ENCODE results near the gene SSBP3. TPM values are rescaled to one million over a fixed set of nuclear protein-coding genes. Genes with fewer than 3 reads are reported as not detected.
A peak's percentile ranks its signal among the peaks of the same experiment; 100 is the strongest.

Gene SSBP3
- total RNA-seq, 1 donor = 14.5 TPM

GRCh38 chr1:54387419-54387818, 18.8 kb downstream of the SSBP3 start:
- no peak overlapping the region for H3K4me2 ChIP-seq (ENCODE audit: insufficient read depth, low read length)
- no peak for TF ChIP-seq CTCF (IDR thresholded peaks at IDR 0.05; ENCODE audit: extremely low read depth, low read depth, low read length)
- H3K4me1 ChIP-seq (ENCODE audit: insufficient read depth, low read length) = peaks cover 8% of the 10 kb centered on the region
- H2AFZ ChIP-seq (ENCODE audit: low read length) = no peak overlapping the region
- peaks cover 21% of the 10 kb centered on the region for H3K79me2 ChIP-seq (ENCODE audit: insufficient read depth, low read length)
- H4K20me1 ChIP-seq (ENCODE audit: insufficient read depth, low read length) = peaks cover 16% of the 10 kb centered on the region
- no peak for DNase-seq (ENCODE audit: insufficient read length, low spot score, missing footprints)
- peaks cover 10% of the 10 kb centered on the region for H3K36me3 ChIP-seq (ENCODE audit: insufficient read depth, low read length)
- no peaks in the 10 kb centered on the region for H3K9me3 ChIP-seq (ENCODE audit: low read depth, low read length)
- H3K27ac ChIP-seq (ENCODE audit: low read depth, low read length) = no peak overlapping the region
- no peak overlapping the region for H3K4me3 ChIP-seq (ENCODE audit: insufficient read depth, low read length)
- no peaks in the 10 kb centered on the region for H3K27me3 ChIP-seq (ENCODE audit: insufficient read depth, low read length)

GRCh38 chr1:54385727-54386022, 20.5 kb downstream of the SSBP3 start:
- Histone ChIP-seq H3K36me3 (ENCODE audit: insufficient read depth, low read length) (peaks cover 5% of the 10 kb centered on the region), H3K9me3 (ENCODE audit: low read depth, low read length) (no peaks in the 10 kb centered on the region), H3K27me3 (ENCODE audit: insufficient read depth, low read length) (no peaks in the 10 kb centered on the region), H4K20me1 (ENCODE audit: insufficient read depth, low read length) (peaks cover 13% of the 10 kb centered on the region), H3K27ac (ENCODE audit: low read depth, low read length) (no peak overlapping the region), H3K4me2 (ENCODE audit: insufficient read depth, low read length) (no peak overlapping the region), H3K79me2 (ENCODE audit: insufficient read depth, low read length) (peaks cover 19% of the 10 kb centered on the region), H3K4me1 (ENCODE audit: insufficient read depth, low read length) (peaks cover 8% of the 10 kb centered on the region), H3K4me3 (ENCODE audit: insufficient read depth, low read length) (no peak overlapping the region), H2AFZ (ENCODE audit: low read length) (no peak overlapping the region)
- no peak for DNase-seq (ENCODE audit: insufficient read length, low spot score, missing footprints)
- no peak for TF ChIP-seq CTCF (IDR thresholded peaks at IDR 0.05; ENCODE audit: extremely low read depth, low read depth, low read length)

GRCh38 chr1:54384918-54385726, 21.1 kb downstream of the SSBP3 start:
- H2AFZ ChIP-seq (ENCODE audit: low read length) = peak overlapping the region; percentile 85

More at GRCh38 chr1:54384918-54385726, 21.1 kb downstream of the SSBP3 start:
- H3K9me3 ChIP-seq (ENCODE audit: low read depth, low read length) = no peaks in the 10 kb centered on the region
- peaks cover 16% of the 10 kb centered on the region for H4K20me1 ChIP-seq (ENCODE audit: insufficient read depth, low read length)
- H3K36me3 ChIP-seq (ENCODE audit: insufficient read depth, low read length) = peaks cover 5% of the 10 kb centered on the region
- TF ChIP-seq CTCF (IDR thresholded peaks at IDR 0.05; ENCODE audit: extremely low read depth, low read depth, low read length) = no peak
- peaks cover 8% of the 10 kb centered on the region for H3K4me1 ChIP-seq (ENCODE audit: insufficient read depth, low read length)
- peaks cover 19% of the 10 kb centered on the region for H3K79me2 ChIP-seq (ENCODE audit: insufficient read depth, low read length)
- H3K4me2 ChIP-seq (ENCODE audit: insufficient read depth, low read length) = no peak overlapping the region
- H3K27ac ChIP-seq (ENCODE audit: low read depth, low read length) = peak overlapping the region; percentile 45
- H3K27me3 ChIP-seq (ENCODE audit: insufficient read depth, low read length) = no peaks in the 10 kb centered on the region
- DNase-seq (ENCODE audit: insufficient read length, low spot score, missing footprints) = no peak
- H3K4me3 ChIP-seq (ENCODE audit: insufficient read depth, low read length) = no peak overlapping the region

All from osteoblast (primary cell).